H1 (cell line): ENCODE data around the gene ELMO3. TPM values are rescaled to one million over a fixed set of nuclear protein-coding genes. Genes with fewer than 3 reads are reported as not detected.

ENCODE experiments used
- CBX8 ChIP-seq: fragments of 300-800, 300-1000 bp; sonication (generic); IDR thresholded peaks from 2 replicates; pipeline ENCODE4 v1.7.1; 2016; ENCODE audit warnings: low read depth, low read length, borderline replicate concordance
- CTBP2 ChIP-seq: IDR thresholded peaks from 2 replicates; pipeline ENCODE4 v1.7.0; 2011; ENCODE audit warnings: borderline replicate concordance, mild to moderate bottlenecking, moderate library complexity, mixed read lengths, low read length; ENCODE audit not compliant: insufficient read depth, insufficient read length
- MAFK ChIP-seq: IDR thresholded peaks from 2 replicates; pipeline ENCODE4 v1.6.1; 2012; ENCODE audit warnings: low read depth, mild to moderate bottlenecking, improper control_type of control experiment, low read length
- TCF12 ChIP-seq: IDR thresholded peaks from 2 replicates; pipeline ENCODE4 v1.6.1; 2011; ENCODE audit warnings: low read depth, mild to moderate bottlenecking, low read length
- polyA plus RNA-seq, 7 experiments: library from polyadenylated mRNA; depleted of rRNA in 3 of 7; stranded (reverse) in 5 of 7; unstranded in 2 of 7; fragments of >200 nt in 5 of 7; fragments of 200-250 nt in 2 of 7; gene quantifications; 1 replicate in 5 of 7; 2 replicates in 1 of 7; 4 replicates in 1 of 7; pipeline versions ENCODE4 v1.2.1 to v1.2.3, GENCODE V29; 2011 to 2013; ENCODE audit warnings: missing spikeins in 2 of 7, mixed read lengths in 2 of 7
- total RNA-seq: library from RNA; stranded (reverse); fragmentation: NEBNext Ultra II Directional; extraction: Animal tissue kit (Norgen Biotek cat#: 25700); gene quantifications from 2 replicates; pipeline ENCODE4 v1.2.1, GENCODE V29; 2021

Gene ELMO3
- total and polyA plus RNA-seq, 2 of the 8 experiments (the other 6 are each of a cell fraction or from before 2014, with no cell fraction given) = 9.6 to 10.9 TPM

GRCh38 chr16:67192781-67193361 lies 6.1 kb upstream of the ELMO3 start (continued):
- no peak for TF ChIP-seq MAFK
- TF ChIP-seq TCF12 = no peak
- no peak for TF ChIP-seq CTBP2
- no peak for TF ChIP-seq CBX8
